Heart left ventricle (tissue), 16 donors: Measurements from ENCODE around the gene PRPF19. TPM values are rescaled to one million over a fixed set of nuclear protein-coding genes. Genes with fewer than 3 reads are reported as not detected.
A peak's percentile ranks its signal among the peaks of the same experiment; 100 is the strongest.

Source experiments
- ATAC-seq, 4 donors: fragments of 200-7000 bp; cut with Tn5 transposase; one replicate each; pipeline ENCODE4 v1.9.1; 2020 to 2022; ENCODE audit warnings: moderate library complexity in 4 of 4, mild to moderate bottlenecking in 3 of 4, moderate number of reproducible peaks in 1 of 4
- DNase-seq, 5 donors: peaks; one replicate each; pipeline ENCODE4 v3.0.0-alpha.2; 2020
- H3K27ac ChIP-seq, 12 donors: fragments of 200-600 bp; sonication (generic) in 4 of 12; one replicate each; pipeline versions ENCODE4 v1.5.0 to v1.8.0; 2016 to 2022; ENCODE audit warnings: mild to moderate bottlenecking in 2 of 12
- H3K27me3 ChIP-seq, 9 donors: fragments of 200-600 bp; sonication (generic) in 2 of 9; one replicate each; pipeline versions ENCODE4 v1.5.1 to v1.8.0; 2016 to 2022; ENCODE audit warnings: mild to moderate bottlenecking in 3 of 9
- H3K36me3 ChIP-seq, 9 donors: fragments of 200-600 bp; sonication (generic) in 2 of 9; one replicate each; pipeline versions ENCODE4 v1.5.0 to v1.8.0; 2018 to 2022; ENCODE audit warnings: mild to moderate bottlenecking in 2 of 9
- H3K4me1 ChIP-seq, 12 donors: fragments of 200-600 bp; sonication (generic) in 4 of 12; one replicate each; pipeline versions ENCODE4 v1.5.0 to v1.8.0; 2016 to 2022; ENCODE audit warnings: mild to moderate bottlenecking in 3 of 12
- H3K4me3 ChIP-seq, 12 donors: fragments of 200-600 bp; sonication (generic) in 4 of 12; one replicate each; pipeline versions ENCODE4 v1.5.0 to v1.8.0; 2017 to 2022; ENCODE audit warnings: mild to moderate bottlenecking in 9 of 12, moderate library complexity in 4 of 12
- H3K9me3 ChIP-seq, 12 donors: fragments of 200-600 bp; sonication (generic) in 4 of 12; one replicate each; pipeline versions ENCODE4 v1.5.0 to v1.8.0; 2016 to 2022; ENCODE audit warnings: mild to moderate bottlenecking in 1 of 12
- POLR2A ChIP-seq, 2 donors: fragments of 450-650 bp; IDR thresholded peaks; one replicate each; pipeline ENCODE4 v1.6.1; 2017; ENCODE audit warnings: antibody characterized with exemption in 2 of 2, mild to moderate bottlenecking in 2 of 2, moderate library complexity in 2 of 2
- WGBS, 4 donors: extraction: QIAGEN DNeasy Blood & Tissue Kit in 2 of 4; methylation state at CpG; one replicate each; pipeline versions ENCODE4 v1.1.5 to v1.1.7; 2013 to 2018; 5-methylcytosine and 5-hydroxymethylcytosine counted together
- intact Hi-C, 10 donors: fragments of 100-400 bp; cut with DNase I; formaldehyde crosslinking; loops; one replicate each; pipeline versions ENCODE4 v1.11.1 to v1.14.2; 2022
- polyA plus RNA-seq, 2 donors: library from polyadenylated mRNA; stranded (reverse); fragments of 200-250 nt; gene quantifications; one replicate each; pipeline ENCODE4 v1.2.3, GENCODE V29; 2013
- total RNA-seq, 9 donors: library from RNA; depleted of rRNA in 2 of 9; stranded (reverse); fragments of >200 nt in 2 of 9; fragmentation: NEBNext Ultra II Directional in 3 of 9; extraction: Animal tissue kit (Norgen Biotek cat#: 25700) in 3 of 9; gene quantifications; one replicate each; pipeline versions ENCODE4 v1.1.0 to v1.2.4, GENCODE V29; 2016 to 2023
- TF ChIP-seq, protein P1 (sequence below), 12 donors: fragments of 200-600 bp; sonication (generic) in 4 of 12; IDR thresholded peaks; one replicate each; pipeline versions ENCODE4 v1.5.0 to v1.8.0; 2018 to 2022; ENCODE audit warnings: antibody characterized with exemption in 12 of 12, mild to moderate bottlenecking in 5 of 12
- donor health status: ischemic (EF 13 %, LVEDD 7.1; RV severe dilation, severe dysfunction).
- donor health status: healthy with polysubstance abuse.
- donor health status: DM: no; HTN: yes; CAD: no.
- donor health status: DM: no; HTN: no; CAD: no.
- donor health status: ischemic (EF 25% LVEDD 6.9; RV normal size, moderate dysfunction).
- donor health status: ischemic (EF 25% LVEDD 5.7; RV mildly dilated, moderate dysfunction).
- donor health status: healthy.
- donor health status: DM: yes; HTN: yes; CAD: no.
- donor health status: ischemic (EF 35%, LVEDD 5.7; RV mildly dilated, moderate dysfunction).
- donor health status: nonischemic (EF 11% LVEDD 7.7; RV severe dilation, severe dysfunction).
- donor health status: DM: yes; HTN: yes; CAD: no.
- donor health status: PGD.
- donor health status: ischemic (EF 29% LVEDD 5.4; RV normal size, mild dysfunction).
- donor health status: nonischemic (EF 23%, LVEDD 6.1; RV moderate dilation, normal function).

PRPF19 gene
- total and polyA plus RNA-seq, 11 donors: 30.8 to 72.0 (median 40.8) TPM

DNA sequence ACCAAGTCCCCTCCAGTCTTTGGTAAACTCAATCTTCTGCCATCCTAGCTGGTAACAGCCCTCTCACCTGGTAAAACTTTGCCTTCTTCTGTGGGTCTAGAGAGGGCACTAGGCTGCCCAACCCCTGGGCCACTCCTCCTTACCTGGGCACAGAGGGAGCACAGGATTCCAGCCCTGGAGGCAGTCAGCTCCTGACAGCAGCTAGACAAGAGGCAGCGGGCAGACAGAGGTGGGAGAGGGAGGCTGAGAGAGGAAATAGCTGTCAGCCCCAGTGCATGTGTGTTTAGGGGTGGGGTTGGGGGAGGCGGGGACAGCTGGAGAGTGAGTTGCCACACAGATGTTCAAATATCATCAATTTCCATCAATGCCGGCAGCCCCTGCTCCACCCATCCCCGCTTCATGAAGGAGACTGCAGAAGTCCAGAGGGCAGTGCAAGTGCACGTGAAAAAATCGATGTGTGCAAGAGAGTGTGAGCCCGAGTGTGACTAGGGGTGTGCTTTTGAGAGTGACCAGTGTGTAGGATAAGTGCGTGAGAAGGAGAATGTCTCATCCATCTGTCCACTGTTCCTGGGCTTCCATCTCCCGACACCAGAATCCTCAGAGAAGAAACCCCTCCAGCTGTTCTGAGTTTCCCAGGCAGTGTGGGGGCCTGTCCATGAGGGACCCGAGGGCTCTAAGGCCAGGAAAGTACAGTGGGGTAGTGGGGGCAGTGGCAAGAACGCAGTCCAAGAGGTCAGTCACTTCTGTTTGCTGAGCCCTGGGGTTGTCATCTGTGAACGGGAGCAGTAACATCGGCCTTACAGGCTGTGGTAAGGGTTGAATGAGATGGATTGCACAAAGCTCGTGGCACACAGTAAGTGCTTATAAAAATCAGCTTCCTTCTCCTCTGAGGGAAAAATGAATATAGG lies 50.4 kb downstream of the PRPF19 start, which contains the start of gene PTGDR2:
TSS of gene PTGDR2 (minus strand) at position 225 of the 908 bp plus-strand sequence. CDS start 2,228 bp downstream, outside the sequence.
- H3K27ac ChIP-seq: peak within 1 kb of the TSS in 9 of 12 donors; percentile 19 to 64 (median 48)
- no peaks in the 10 kb centered on the region for H3K9me3 ChIP-seq
- H3K4me3 ChIP-seq: peak within 1 kb of the TSS in 9 of 12 donors; percentile 20 to 43 (median 33)
- H3K27me3 ChIP-seq: no peaks in the 10 kb centered on the region
- intact Hi-C loops: no loop called here
- TF ChIP-seq, protein P1, sequence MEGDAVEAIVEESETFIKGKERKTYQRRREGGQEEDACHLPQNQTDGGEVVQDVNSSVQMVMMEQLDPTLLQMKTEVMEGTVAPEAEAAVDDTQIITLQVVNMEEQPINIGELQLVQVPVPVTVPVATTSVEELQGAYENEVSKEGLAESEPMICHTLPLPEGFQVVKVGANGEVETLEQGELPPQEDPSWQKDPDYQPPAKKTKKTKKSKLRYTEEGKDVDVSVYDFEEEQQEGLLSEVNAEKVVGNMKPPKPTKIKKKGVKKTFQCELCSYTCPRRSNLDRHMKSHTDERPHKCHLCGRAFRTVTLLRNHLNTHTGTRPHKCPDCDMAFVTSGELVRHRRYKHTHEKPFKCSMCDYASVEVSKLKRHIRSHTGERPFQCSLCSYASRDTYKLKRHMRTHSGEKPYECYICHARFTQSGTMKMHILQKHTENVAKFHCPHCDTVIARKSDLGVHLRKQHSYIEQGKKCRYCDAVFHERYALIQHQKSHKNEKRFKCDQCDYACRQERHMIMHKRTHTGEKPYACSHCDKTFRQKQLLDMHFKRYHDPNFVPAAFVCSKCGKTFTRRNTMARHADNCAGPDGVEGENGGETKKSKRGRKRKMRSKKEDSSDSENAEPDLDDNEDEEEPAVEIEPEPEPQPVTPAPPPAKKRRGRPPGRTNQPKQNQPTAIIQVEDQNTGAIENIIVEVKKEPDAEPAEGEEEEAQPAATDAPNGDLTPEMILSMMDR (IDR thresholded peaks at IDR 0.05): no peak
- TF ChIP-seq POLR2A (IDR thresholded peaks at IDR 0.05): no peak
- H3K36me3 ChIP-seq: peaks cover 0 to 22% (median 12%) of the 10 kb centered on the region in 9 donors
- ATAC-seq (peak in 2 of 4 donors; percentile 22 to 54), DNase-seq (peak in 1 of 5 donors; percentile 19)
- 57 to 61% (median 59%) methylated on average over 13 to 14 of the region's 14 CpGs for WGBS, 4 donors
- H3K4me1 ChIP-seq: peaks cover 0 to 6% (median 0%) of the 10 kb centered on the region in 12 donors

DNA sequence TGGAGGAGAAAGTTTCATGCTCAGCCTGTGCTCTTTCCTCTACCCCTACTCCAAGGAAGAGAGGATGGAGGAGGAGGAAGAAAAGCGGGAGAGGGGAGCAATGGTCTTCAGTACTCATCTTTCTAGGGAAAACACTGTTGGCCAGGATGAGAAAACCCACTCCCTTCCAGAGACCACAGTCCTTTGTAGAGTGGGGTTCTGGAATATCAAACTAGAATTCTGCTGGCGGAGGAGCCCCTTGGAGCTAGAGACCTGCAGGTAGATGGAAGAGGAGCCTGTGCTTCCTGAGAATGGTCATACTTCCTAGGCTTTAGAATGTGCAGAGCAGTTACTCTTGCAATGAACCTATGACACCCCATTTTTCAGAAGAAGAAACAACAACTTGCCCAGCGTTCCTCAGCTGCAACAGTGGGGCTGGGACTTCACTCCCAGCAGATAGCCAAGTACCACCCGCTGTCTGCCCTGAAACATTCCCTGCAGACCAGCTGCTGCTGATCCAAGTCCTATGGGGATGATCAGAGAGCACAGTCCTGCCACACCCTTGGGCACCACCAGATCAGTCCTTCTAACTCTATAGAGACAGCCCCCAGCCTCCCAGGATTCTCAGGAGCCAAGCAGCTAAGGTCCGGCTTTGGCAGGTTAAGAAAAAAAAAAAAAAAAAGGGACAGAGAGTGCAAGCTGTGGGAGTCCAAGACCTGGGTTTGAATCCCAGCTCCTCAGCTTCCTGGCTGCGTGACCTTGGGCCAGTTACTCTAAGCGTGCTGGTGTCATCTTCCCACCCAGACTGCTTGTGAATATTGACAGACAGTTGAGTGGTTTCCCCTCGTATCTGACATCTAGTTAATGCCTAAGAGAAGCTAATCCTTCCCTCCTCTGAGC lies 51.3 kb downstream of the PRPF19 start:
- DNase-seq: peak in 1 of 5 donors; percentile 6
- H3K4me3 ChIP-seq: peak overlapping the region in 9 of 12 donors; percentile 20 to 43 (median 33)
- H3K9me3 ChIP-seq: no peaks in the 10 kb centered on the region
- peaks cover 0 to 6% (median 0%) of the 10 kb centered on the region in 12 donors for H3K4me1 ChIP-seq
- WGBS, 4 donors: 48 to 73% (median 57%) methylated on average over 8 of the region's 8 CpGs
- peak in 1 of 4 donors; percentile 17 for ATAC-seq
- TF ChIP-seq POLR2A (IDR thresholded peaks at IDR 0.05): no peak
- TF ChIP-seq, protein P1 (IDR thresholded peaks at IDR 0.05): no peak
- H3K36me3 ChIP-seq: peaks cover 0 to 31% (median 21%) of the 10 kb centered on the region in 9 donors
- peak overlapping the region in 9 of 12 donors; percentile 19 to 64 (median 48) for H3K27ac ChIP-seq
- H3K27me3 ChIP-seq: no peaks in the 10 kb centered on the region
- intact Hi-C loops: no loop called here

DNA sequence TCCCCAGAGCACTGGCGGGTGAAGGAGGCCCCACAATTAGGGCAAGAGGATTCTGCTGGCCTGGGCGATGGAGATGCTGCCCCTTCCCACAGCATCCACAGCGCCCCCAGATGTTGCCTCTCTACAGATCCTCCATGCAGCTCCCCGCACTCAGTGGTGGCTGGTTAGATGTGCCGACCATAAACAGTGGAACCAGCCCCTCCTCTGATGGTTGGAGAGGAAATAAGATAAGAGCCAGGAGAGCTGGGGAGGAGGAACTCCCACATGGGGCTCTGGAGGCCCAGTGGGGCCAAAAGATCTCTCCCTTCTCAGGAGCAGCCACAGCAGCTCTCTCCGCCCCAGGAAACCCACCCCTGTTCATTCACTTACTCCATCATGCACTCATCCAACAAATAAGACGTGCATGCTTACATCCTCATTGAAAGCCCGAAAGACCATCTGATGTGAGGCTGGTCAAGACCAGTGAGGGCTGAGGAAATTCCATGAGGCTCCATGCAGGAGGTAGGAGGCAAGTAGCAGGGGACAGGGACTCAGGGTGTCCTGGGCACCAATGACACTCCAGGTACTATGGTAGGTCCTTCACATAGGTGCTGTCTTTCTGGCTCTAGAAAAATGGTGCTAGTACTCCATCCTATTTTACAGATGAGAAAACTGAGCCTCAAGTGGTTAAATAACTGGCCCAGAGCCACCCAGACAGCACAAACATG lies 52.1 kb downstream of the PRPF19 start:
- 69 to 74% (median 71%) methylated on average over 8 of the region's 8 CpGs for WGBS, 4 donors
- ATAC-seq: peak in 1 of 4 donors; percentile 4
- intact Hi-C loops: no loop called here

More for the DNA sequence above, 52.1 kb downstream of the PRPF19 start:
- peak overlapping the region in 9 of 12 donors; percentile 1 to 43 (median 33) for H3K4me3 ChIP-seq
- H3K27me3 ChIP-seq: no peaks in the 10 kb centered on the region
- no peak for TF ChIP-seq POLR2A (IDR thresholded peaks at IDR 0.05)
- TF ChIP-seq, protein P1 (IDR thresholded peaks at IDR 0.05): no peak
- DNase-seq: peak in 1 of 5 donors; percentile 23
- peaks cover 0 to 6% (median 0%) of the 10 kb centered on the region in 12 donors for H3K4me1 ChIP-seq
- H3K9me3 ChIP-seq: no peaks in the 10 kb centered on the region
- H3K27ac ChIP-seq: peak overlapping the region in 2 of 12 donors; percentile 14 to 48
- peaks cover 0 to 37% (median 29%) of the 10 kb centered on the region in 9 donors for H3K36me3 ChIP-seq
